Measurements from ENCODE around the gene PRSS16.
A peak's percentile ranks its signal among the peaks of the same experiment; 100 is the strongest.

The PRSS16 gene

DNA sequence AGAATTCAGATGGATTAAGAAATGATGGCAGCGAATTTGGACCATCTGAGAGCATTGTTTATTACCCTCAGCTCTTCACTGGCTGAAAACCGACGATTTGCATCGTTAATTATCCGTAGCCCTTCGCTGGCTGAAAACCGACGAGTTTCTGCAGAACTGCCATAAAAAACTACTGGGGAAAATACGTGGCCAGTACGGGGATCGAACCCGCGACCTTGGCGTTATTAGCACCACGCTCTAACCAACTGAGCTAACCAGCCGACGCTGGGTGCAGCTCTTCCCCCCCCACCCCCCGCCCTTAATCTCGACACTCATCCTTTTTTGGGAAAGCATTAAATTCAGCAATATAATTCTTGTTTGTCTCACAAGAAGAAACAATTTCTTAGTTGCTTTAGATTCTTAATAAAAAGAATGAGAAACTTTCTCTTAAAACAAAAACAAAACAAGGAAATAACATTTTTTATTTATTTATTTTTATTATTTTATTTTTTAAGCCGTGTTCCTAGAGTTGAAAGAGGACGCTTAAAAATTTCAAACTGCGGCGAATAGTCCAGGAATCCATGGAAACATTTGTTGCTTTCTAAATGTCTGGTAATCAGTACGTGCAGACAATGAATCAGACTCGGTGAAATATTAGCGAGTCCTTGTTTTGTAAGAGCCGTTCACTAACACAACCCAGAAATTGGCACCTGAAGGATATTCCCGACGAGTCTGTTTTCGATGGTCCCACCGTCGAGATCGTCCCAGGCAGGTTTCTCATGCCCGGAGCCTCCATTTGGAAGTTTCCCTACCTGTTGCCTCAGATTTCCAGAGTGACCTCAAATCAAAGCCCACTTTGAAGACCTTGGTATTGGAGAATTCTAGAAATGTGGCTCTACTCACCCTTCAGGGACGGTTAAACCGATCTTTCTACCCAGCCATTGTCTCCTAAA lies 27.8 kb downstream of the PRSS16 start:
- DNase-seq (ENCODE audit: low read depth, low spot score): no peak

DNA sequence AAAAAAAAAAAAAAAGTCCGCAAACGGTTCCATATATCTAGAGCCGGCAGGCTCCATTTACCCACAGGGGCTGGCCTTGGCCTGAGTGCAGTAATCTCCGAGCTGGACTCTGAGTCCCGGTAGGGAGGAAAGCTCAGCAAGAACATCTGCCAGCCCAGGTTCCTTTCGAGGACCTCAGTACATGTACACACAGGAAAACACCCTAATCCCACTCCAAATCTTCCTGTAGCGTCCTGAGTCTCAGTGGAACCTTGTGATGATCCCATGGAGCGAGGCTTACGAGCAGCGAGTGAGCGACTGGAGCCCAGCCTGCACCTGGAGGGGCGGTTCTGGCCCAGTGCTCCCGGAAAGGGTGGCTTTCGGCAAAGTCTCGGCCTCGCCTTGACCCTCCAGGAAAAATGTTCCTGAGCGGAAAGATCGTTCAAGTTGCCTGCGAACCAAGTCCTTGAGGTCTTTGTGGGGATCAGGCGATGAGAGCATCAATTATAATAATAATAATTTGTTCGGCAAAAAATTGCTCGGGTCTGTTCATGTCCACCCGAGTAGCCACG lies 32.1 kb downstream of the PRSS16 start:
- no peak for DNase-seq (ENCODE audit: low read depth, low spot score)
- in situ Hi-C loops (cut with HindIII; ENCODE audit: low sequenced_read_pairs): no loop called here
- peak overlapping the region; percentile 45 for H3K4me3 ChIP-seq (ENCODE audit: low read depth, low read length)
- TF ChIP-seq, protein P1, sequence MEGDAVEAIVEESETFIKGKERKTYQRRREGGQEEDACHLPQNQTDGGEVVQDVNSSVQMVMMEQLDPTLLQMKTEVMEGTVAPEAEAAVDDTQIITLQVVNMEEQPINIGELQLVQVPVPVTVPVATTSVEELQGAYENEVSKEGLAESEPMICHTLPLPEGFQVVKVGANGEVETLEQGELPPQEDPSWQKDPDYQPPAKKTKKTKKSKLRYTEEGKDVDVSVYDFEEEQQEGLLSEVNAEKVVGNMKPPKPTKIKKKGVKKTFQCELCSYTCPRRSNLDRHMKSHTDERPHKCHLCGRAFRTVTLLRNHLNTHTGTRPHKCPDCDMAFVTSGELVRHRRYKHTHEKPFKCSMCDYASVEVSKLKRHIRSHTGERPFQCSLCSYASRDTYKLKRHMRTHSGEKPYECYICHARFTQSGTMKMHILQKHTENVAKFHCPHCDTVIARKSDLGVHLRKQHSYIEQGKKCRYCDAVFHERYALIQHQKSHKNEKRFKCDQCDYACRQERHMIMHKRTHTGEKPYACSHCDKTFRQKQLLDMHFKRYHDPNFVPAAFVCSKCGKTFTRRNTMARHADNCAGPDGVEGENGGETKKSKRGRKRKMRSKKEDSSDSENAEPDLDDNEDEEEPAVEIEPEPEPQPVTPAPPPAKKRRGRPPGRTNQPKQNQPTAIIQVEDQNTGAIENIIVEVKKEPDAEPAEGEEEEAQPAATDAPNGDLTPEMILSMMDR (IDR thresholded peaks at IDR 0.05; ENCODE audit: low read depth, low read length): no peak

More for the DNA sequence above, 27.8 kb downstream of the PRSS16 start:
- TF ChIP-seq, protein P1 (IDR thresholded peaks at IDR 0.05; ENCODE audit: low read depth, low read length): no peak
- no peak overlapping the region for H3K4me3 ChIP-seq (ENCODE audit: low read depth, low read length)
- in situ Hi-C loops (cut with HindIII; ENCODE audit: low sequenced_read_pairs): no loop called here

DNA sequence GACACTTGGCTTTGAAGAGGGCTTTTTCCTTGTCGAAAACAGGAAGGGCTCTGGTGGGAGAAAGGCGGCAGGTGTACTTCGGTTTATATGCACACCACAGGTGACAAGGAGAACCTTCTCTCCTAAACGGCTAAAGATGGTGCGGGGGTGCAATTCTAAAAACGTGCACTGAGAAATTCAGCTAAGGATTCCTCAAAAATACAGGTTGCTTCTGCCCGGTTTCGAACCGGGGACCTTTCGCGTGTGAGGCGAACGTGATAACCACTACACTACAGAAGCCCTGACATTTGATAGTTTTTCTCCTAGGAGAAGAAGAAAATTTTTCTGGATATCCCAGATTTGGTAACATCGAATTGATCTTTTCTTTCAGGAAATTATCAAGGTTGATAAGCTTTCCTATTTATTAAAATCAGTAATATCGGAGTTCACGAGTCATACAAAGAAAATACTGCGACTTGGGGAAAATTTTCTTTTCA lies 32.6 kb downstream of the PRSS16 start:
- in situ Hi-C loops (cut with HindIII; ENCODE audit: low sequenced_read_pairs): no loop called here
- H3K4me3 ChIP-seq (ENCODE audit: low read depth, low read length): peak overlapping the region; percentile 45
- DNase-seq (ENCODE audit: low read depth, low spot score): peak; percentile 56
- TF ChIP-seq, protein P1 (IDR thresholded peaks at IDR 0.05; ENCODE audit: low read depth, low read length): no peak

DNA sequence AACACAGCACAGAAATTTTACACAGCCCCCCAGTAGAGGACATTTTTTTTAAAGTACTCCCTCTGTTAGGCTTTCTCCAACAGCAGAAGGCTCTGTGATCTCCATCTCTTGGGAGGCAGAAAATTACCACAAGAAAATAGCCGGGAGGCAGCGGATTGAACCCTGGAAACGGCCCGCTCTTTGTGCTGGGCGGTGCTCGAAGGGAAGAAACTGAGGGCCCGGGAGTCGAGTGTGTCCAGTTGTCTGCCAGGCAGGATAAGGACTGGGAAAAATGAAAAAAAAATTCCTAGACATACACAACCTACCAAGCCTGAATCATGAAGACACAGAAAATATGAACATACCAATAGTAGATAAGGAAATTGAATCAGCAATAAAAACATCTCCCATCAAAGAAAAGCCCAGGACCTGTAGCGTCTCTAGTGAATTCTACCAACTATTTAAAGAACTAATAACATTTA lies 33.1 kb downstream of the PRSS16 start:
- in situ Hi-C loops (cut with HindIII; ENCODE audit: low sequenced_read_pairs): no loop called here
- H3K4me3 ChIP-seq (ENCODE audit: low read depth, low read length): peak overlapping the region; percentile 45
- TF ChIP-seq, protein P1 (IDR thresholded peaks at IDR 0.05; ENCODE audit: low read depth, low read length): no peak
- no peak for DNase-seq (ENCODE audit: low read depth, low spot score)

DNA sequence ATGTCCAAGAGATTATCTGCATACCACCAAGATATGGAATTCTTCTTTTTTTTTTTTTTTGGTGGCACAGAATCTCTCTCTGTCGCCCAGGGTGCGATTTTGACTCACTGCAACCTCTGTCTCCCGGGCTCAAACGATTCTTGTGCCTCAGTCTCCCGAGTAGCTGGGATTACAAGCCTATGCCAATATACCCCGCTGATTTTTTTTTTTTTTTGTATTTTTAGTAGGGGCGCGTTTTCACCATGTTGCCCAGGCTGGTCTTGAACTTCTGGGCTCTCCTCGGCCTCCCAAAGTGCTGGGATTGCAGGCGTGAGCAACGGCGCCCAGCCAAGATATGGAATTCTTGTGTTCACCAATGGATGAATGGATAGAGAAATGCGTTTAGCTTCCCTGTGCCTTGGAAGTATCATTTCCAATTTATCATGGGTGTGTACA lies 33.6 kb downstream of the PRSS16 start:
- in situ Hi-C loops (cut with HindIII; ENCODE audit: low sequenced_read_pairs): no loop called here
- DNase-seq (ENCODE audit: low read depth, low spot score): no peak
- TF ChIP-seq, protein P1 (IDR thresholded peaks at IDR 0.05; ENCODE audit: low read depth, low read length): no peak
- H3K4me3 ChIP-seq (ENCODE audit: low read depth, low read length): peak overlapping the region; percentile 45

DNA sequence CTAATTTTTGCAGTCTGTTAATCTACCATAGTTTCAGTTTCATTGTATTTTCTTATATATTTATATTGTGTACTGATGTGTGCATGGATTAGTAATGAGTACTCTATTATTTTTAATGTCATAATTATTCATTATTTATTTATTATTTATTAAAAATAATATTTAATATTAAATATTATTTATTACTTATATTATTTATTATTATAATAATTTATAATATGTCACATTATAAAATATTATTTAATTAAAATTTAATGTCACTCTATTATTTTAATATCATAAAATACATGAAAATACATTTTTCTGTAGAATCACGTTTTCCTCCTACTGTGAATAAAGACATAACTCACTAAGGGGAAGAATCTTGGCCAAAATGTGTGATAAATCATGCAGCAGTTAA lies 34.1 kb downstream of the PRSS16 start:
- DNase-seq (ENCODE audit: low read depth, low spot score): no peak
- in situ Hi-C loops (cut with HindIII; ENCODE audit: low sequenced_read_pairs): no loop called here
- H3K4me3 ChIP-seq (ENCODE audit: low read depth, low read length): no peak overlapping the region
- TF ChIP-seq, protein P1 (IDR thresholded peaks at IDR 0.05; ENCODE audit: low read depth, low read length): no peak
